Stomach (tissue), 4 donors: ENCODE results near the gene HYAL2.

ENCODE experiments used
- EP300 ChIP-seq: sonication (generic); formaldehyde crosslinking; IDR thresholded peaks from one replicate; pipeline ENCODE4 v1.6.1; 2017; ENCODE audit warnings: antibody characterized with exemption
- POLR2A ChIP-seq, 4 donors: fragments of 450-650 bp; IDR thresholded peaks; one replicate each; pipeline ENCODE4 v1.6.1; 2016; ENCODE audit warnings: antibody characterized with exemption in 4 of 4, control low read depth in 2 of 4, mild to moderate bottlenecking in 1 of 4, moderate library complexity in 1 of 4
- POLR2AphosphoS5 ChIP-seq, 3 donors: sonication (generic); formaldehyde crosslinking; IDR thresholded peaks; one replicate each; pipeline ENCODE4 v1.6.1; 2016; ENCODE audit warnings: antibody characterized with exemption in 3 of 3
- TF ChIP-seq, protein P1 (sequence below), 7 experiments: fragments of 450-650 bp in 4 of 7; fragments of 200-600 bp in 3 of 7; sonication (generic) in 3 of 7; IDR thresholded peaks; one replicate each; pipeline ENCODE4 v1.5.1; 2016 to 2019; ENCODE audit warnings: antibody characterized with exemption in 7 of 7, control low read depth in 2 of 7, mild to moderate bottlenecking in 1 of 7

DNA sequence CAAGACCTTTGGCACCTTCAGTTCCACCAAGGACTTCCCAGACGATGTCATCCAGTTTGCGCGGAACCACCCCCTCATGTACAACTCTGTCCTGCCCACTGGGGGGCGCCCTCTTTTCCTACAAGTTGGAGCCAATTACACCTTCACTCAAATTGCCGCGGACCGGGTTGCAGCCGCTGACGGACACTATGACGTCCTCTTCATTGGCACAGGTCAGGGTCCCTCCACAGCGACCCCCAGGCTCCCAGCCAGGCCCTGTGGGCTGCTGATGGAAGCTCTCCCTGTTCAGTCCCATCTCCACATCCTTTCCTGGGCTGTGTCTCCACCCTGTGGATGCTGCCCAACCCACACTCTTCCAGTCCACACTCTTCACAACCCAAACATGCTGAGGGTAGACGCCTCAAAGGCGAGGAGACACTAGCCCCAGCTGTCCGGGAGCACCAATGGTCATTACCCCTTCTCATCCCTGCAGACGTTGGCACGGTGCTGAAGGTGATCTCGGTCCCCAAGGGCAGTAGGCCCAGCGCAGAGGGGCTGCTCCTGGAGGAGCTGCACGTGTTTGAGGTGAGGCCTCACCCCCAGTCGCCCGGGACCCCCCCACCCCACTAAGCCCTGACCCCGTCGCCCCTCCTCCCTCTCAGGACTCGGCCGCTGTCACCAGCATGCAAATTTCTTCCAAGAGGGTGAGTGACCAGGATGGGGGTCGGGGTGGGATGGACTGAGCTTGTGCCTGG, 48.0 kb downstream of the HYAL2 start:
- TF ChIP-seq, protein P1, sequence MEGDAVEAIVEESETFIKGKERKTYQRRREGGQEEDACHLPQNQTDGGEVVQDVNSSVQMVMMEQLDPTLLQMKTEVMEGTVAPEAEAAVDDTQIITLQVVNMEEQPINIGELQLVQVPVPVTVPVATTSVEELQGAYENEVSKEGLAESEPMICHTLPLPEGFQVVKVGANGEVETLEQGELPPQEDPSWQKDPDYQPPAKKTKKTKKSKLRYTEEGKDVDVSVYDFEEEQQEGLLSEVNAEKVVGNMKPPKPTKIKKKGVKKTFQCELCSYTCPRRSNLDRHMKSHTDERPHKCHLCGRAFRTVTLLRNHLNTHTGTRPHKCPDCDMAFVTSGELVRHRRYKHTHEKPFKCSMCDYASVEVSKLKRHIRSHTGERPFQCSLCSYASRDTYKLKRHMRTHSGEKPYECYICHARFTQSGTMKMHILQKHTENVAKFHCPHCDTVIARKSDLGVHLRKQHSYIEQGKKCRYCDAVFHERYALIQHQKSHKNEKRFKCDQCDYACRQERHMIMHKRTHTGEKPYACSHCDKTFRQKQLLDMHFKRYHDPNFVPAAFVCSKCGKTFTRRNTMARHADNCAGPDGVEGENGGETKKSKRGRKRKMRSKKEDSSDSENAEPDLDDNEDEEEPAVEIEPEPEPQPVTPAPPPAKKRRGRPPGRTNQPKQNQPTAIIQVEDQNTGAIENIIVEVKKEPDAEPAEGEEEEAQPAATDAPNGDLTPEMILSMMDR (IDR thresholded peaks at IDR 0.05) = peak in 5 of 7 experiments; percentile 68 to 88 (median 74)
- TF ChIP-seq POLR2AphosphoS5 (IDR thresholded peaks at IDR 0.05) = peak in 1 of 3 donors; percentile 34
- no peak for TF ChIP-seq POLR2A (IDR thresholded peaks at IDR 0.05)
- TF ChIP-seq EP300 = no peak
